HepG2 (cell line): ENCODE measurements around the gene SPRN.

ENCODE experiments used
- CEBPG ChIP-seq: IDR thresholded peaks from 2 replicates; pipeline ENCODE4 v1.6.1; 2016
- CTCF ChIP-seq: sonication (generic); formaldehyde crosslinking; IDR thresholded peaks from 2 replicates; pipeline ENCODE4 v1.5.0; 2020; ENCODE audit warnings: mild to moderate bottlenecking, missing genetic modification reagents, moderate library complexity
- JUN ChIP-seq: sonication (generic); formaldehyde crosslinking; IDR thresholded peaks from 2 replicates; pipeline ENCODE4 v1.4.0; 2020; ENCODE audit warnings: mild to moderate bottlenecking, missing genetic modification reagents
- JUND ChIP-seq: sonication (generic); formaldehyde crosslinking; IDR thresholded peaks from 2 replicates; pipeline ENCODE4 v1.8.0; 2022; ENCODE audit warnings: mild to moderate bottlenecking, missing genetic modification reagents
- MTA1 ChIP-seq: sonication (generic); formaldehyde crosslinking; IDR thresholded peaks from 2 replicates; pipeline ENCODE4 v1.4.0; 2020; ENCODE audit warnings: missing genetic modification reagents, mild to moderate bottlenecking, borderline replicate concordance
- PCBP2 ChIP-seq: fragments of 200-400 bp; formaldehyde crosslinking; optimal IDR thresholded peaks from 2 replicates; pipeline ENCODE3; 2018; ENCODE audit warnings: low read length, low read depth; ENCODE audit not compliant: poor library complexity, severe bottlenecking
- POLR2A ChIP-seq, 2 experiments: IDR thresholded peaks; 2 replicates each; pipeline ENCODE4 v1.6.1; 2011; ENCODE audit warnings: low read depth in 2 of 2, low read length in 2 of 2, mild to moderate bottlenecking in 1 of 2, moderate library complexity in 1 of 2; ENCODE audit not compliant: insufficient read depth in 1 of 2
- POLR2AphosphoS2 ChIP-seq: IDR thresholded peaks from 2 replicates; pipeline ENCODE4 v1.6.1; 2011; ENCODE audit warnings: low read depth, low read length, improper control_type of control experiment
- TFE3 ChIP-seq: IDR thresholded peaks from 2 replicates; pipeline ENCODE4 v1.6.1; 2016
- WIZ ChIP-seq: sonication (generic); formaldehyde crosslinking; IDR thresholded peaks from 2 replicates; pipeline ENCODE4 v1.5.1; 2020; ENCODE audit warnings: mild to moderate bottlenecking, missing genetic modification reagents
- ZBTB1 ChIP-seq: sonication (generic); formaldehyde crosslinking; IDR thresholded peaks from 2 replicates; pipeline ENCODE4 v1.4.0; 2020; ENCODE audit warnings: missing genetic modification reagents, borderline replicate concordance
- ZNF407 ChIP-seq: sonication (generic); formaldehyde crosslinking; IDR thresholded peaks from one replicate; pipeline ENCODE4 v1.5.1; 2020; ENCODE audit warnings: mild to moderate bottlenecking, missing genetic modification reagents; ENCODE audit errors: not compliant biosample characterization
- ZNF430 ChIP-seq: sonication (generic); formaldehyde crosslinking; IDR thresholded peaks from 2 replicates; pipeline ENCODE4 v1.9.0; 2021; ENCODE audit warnings: mild to moderate bottlenecking, missing genetic modification reagents

- no peak for TF ChIP-seq JUND
- TF ChIP-seq CEBPG (CRISPR knock-in tag), result no peak
- no peak for TF ChIP-seq MTA1 (CRISPR knock-in tag)
- TF ChIP-seq POLR2A (IDR thresholded peaks at IDR 0.05; ENCODE audit: insufficient read depth in 1 of 2, low read depth in 2 of 2, low read length in 2 of 2), result no peak
- no peak for TF ChIP-seq TFE3
- no peak for TF ChIP-seq JUN (CRISPR knock-in tag)
- TF ChIP-seq ZNF407 (CRISPR knock-in tag), result no peak
- no peak for TF ChIP-seq PCBP2
- TF ChIP-seq WIZ, result no peak
- TF ChIP-seq CTCF (CRISPR knock-in tag), result no peak
- TF ChIP-seq POLR2AphosphoS2, result no peak
- TF ChIP-seq ZBTB1, result no peak
- TF ChIP-seq ZNF430, result no peak
These were observed 40.2 kb upstream of the SPRN start for GRCh38 chr10:133464582-133465031.
